ENCODE measurements around the gene POLR2B. TPM values are rescaled to one million over a fixed set of nuclear protein-coding genes. Genes with fewer than 3 reads are reported as not detected.
A peak's percentile ranks its signal among the peaks of the same experiment; 100 is the strongest.

The POLR2B gene
- total RNA-seq, 1 donor from 2014 or later = 67.8 TPM

DNA sequence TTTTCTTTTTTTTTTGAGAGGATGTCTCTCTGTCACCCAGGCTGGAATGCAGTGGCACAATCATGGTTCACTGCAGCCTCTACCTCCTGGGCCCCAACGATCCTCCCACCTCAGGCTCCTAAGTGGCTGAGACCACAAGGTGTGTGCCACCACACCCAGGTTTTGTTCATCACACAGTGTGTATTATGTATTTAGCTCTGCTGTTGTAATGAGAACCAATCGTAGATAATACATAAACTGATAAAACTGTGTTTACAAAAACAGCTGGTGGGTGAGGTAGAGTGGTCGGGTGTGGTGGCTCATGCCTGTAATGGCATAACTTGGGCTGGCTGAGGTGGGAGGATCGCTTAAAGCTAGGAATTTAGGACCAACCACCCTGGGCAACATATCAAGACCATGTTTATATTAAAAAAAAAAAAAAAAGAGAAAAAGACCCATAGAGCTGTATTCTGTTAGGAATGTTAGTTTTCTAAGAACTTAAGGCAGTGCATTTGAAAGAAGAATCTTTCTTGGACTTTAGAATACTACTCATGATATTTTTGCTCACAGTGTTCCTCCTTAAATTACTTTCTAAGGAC lies 34.9 kb downstream of the POLR2B start:
- Histone ChIP-seq H3K4me3 (no peak overlapping the region), H3K4me1 (no peaks in the 10 kb centered on the region), H3K36me3 (peaks cover 100% of the 10 kb centered on the region), H3K27me3 (ENCODE audit: low read depth) (no peaks in the 10 kb centered on the region), H3K9me3 (no peaks in the 10 kb centered on the region), H3K27ac (no peak overlapping the region)
- intact Hi-C loops (cut with DNase I) = no loop called here
- no peak for ATAC-seq
- no peak for DNase-seq
- TF ChIP-seq, protein P1, sequence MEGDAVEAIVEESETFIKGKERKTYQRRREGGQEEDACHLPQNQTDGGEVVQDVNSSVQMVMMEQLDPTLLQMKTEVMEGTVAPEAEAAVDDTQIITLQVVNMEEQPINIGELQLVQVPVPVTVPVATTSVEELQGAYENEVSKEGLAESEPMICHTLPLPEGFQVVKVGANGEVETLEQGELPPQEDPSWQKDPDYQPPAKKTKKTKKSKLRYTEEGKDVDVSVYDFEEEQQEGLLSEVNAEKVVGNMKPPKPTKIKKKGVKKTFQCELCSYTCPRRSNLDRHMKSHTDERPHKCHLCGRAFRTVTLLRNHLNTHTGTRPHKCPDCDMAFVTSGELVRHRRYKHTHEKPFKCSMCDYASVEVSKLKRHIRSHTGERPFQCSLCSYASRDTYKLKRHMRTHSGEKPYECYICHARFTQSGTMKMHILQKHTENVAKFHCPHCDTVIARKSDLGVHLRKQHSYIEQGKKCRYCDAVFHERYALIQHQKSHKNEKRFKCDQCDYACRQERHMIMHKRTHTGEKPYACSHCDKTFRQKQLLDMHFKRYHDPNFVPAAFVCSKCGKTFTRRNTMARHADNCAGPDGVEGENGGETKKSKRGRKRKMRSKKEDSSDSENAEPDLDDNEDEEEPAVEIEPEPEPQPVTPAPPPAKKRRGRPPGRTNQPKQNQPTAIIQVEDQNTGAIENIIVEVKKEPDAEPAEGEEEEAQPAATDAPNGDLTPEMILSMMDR (IDR thresholded peaks at IDR 0.05) = no peak

DNA sequence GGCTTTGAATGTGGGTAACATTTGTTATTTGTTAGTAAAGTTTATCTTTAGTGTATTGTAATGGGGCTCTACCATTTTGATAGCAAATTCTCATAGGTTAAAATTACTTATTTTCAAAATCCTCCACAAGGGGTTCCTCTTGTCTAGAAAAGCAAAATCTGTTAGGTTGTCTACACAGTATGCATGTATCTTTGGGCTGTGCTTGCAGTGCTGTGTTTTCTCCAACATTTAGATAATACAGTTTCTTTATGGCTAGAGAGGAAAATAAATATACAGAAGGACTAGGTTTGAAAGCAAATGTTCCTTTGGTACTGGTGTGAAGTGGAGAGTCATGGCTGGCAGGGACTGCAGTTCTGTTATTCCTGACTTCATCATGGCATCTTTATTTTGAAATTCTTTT lies 40.3 kb downstream of the POLR2B start:
- intact Hi-C loops (cut with DNase I) = no loop called here
- Histone ChIP-seq H3K4me3 (no peak overlapping the region), H3K9me3 (no peaks in the 10 kb centered on the region), H3K36me3 (peaks cover 100% of the 10 kb centered on the region), H3K27ac (no peak overlapping the region), H3K4me1 (no peaks in the 10 kb centered on the region), H3K27me3 (ENCODE audit: low read depth) (no peaks in the 10 kb centered on the region)
- DNase-seq (no peak), ATAC-seq (no peak)
- TF ChIP-seq, protein P1 (IDR thresholded peaks at IDR 0.05) = no peak

DNA sequence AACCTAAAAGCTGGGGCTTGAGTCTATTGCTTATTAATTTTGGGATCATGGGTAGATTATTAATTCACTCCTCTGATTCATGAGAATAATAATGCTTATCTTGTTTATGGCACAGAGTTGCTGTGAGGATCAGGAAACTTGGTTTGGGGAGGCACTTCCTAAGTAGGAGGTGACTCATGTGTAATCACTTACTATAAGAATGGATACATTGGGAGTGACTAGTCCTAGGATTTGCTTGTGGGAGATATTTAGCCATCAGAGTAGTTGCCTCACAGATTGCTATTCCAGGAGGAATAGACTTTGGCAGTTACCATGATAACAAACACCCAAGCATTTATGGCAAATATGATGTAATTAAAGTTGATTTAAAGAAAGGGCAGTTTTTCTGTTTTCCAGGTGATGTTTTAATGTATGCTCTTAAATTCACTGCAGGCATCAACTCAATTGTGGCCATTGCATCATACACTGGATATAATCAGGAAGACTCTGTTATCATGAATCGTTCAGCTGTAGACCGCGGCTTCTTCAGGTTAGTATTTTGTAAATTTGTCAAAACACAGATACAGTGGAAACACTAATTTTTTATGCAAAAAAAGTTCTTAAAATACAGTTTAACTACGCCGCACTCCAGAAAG lies 41.9 kb downstream of the POLR2B start:
- Histone ChIP-seq H3K9me3 (no peaks in the 10 kb centered on the region), H3K4me3 (no peak overlapping the region), H3K4me1 (no peaks in the 10 kb centered on the region), H3K27ac (no peak overlapping the region), H3K36me3 (peaks cover 100% of the 10 kb centered on the region), H3K27me3 (ENCODE audit: low read depth) (no peaks in the 10 kb centered on the region)
- intact Hi-C loops (cut with DNase I) = no loop called here
- DNase-seq (no peak), ATAC-seq (peak in 1 of 2 donors; percentile 47)
- TF ChIP-seq, protein P1 (IDR thresholded peaks at IDR 0.05) = no peak

DNA sequence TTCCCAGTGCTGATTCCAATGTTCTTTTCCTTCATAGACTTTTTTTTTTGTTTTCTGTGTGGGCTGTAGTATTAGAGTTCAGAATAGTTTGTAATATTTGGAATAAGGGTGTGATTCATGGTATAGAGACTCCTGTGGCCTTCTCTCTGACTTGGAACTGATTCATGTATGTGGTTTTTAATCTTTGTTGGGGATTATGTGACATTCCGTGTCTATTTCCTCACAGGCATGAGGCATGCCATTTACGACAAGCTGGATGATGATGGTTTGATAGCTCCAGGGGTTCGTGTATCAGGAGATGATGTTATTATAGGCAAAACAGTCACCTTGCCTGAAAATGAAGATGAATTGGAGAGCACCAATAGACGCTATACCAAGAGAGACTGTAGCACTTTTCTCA lies 44.4 kb downstream of the POLR2B start:
- H3K4me1 ChIP-seq = no peaks in the 10 kb centered on the region
- no peaks in the 10 kb centered on the region for H3K27me3 ChIP-seq (ENCODE audit: low read depth)
- ATAC-seq (no peak), DNase-seq (no peak)
- TF ChIP-seq, protein P1 (IDR thresholded peaks at IDR 0.05) = no peak
- H3K27ac ChIP-seq = no peak overlapping the region
- no peak overlapping the region for H3K4me3 ChIP-seq
- intact Hi-C loops (cut with DNase I) = no loop called here
- H3K9me3 ChIP-seq = no peaks in the 10 kb centered on the region
- peaks cover 100% of the 10 kb centered on the region for H3K36me3 ChIP-seq

DNA sequence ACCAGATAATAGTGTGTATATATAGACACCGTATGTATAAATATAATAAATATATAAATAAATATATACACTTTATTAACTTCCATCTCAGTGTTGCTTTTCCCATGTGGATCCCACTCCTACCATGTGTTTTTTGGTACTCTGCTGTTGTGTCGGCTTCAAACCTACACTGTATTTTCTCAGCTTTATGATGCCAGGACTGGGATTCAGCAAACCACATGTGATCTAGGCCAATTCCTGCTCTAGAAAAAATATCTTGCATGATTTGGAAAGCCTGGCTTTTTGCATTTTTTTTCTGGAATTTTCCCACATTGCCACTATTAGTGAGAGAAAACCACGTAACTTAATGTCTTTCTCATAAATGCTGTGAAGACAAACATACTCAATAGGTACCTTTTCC lies 55.8 kb downstream of the POLR2B start:
- H3K27ac ChIP-seq = no peak overlapping the region
- intact Hi-C loops (cut with DNase I) = no loop called here

More for the DNA sequence above, 55.8 kb downstream of the POLR2B start:
- H3K36me3 ChIP-seq = peaks cover 40% of the 10 kb centered on the region
- no peak overlapping the region for H3K4me3 ChIP-seq
- DNase-seq = no peak
- TF ChIP-seq, protein P1 (IDR thresholded peaks at IDR 0.05) = no peak
- H3K27me3 ChIP-seq (ENCODE audit: low read depth) = no peaks in the 10 kb centered on the region
- H3K4me1 ChIP-seq = no peaks in the 10 kb centered on the region
- H3K9me3 ChIP-seq = no peaks in the 10 kb centered on the region
- ATAC-seq = no peak

Data from lower lobe of right lung (tissue), 2 donors.